IMR-90 (cell line): ENCODE data around the gene STK35. TPM values are rescaled to one million over a fixed set of nuclear protein-coding genes. Genes with fewer than 3 reads are reported as not detected.

Experiments used
- ATAC-seq: fragments of 200-7000 bp; cut with Tn5 transposase; 2 replicates; pipeline ENCODE4 v1.9.1; 2020; ENCODE audit warnings: low read depth, mild to moderate bottlenecking, moderate library complexity
- BruUV-seq: library from RNA; stranded (reverse); fragments of 400-500 nt; replicated peaks from 2 replicates; lab custom pipeline; 2021; lab: Mats Ljungman, UMichigan
- CTCF ChIA-PET: fragments of 300-600 bp; formaldehyde crosslinking; extraction: SDS; loops from one replicate; lab custom pipeline; 2021; ENCODE audit warnings: antibody characterized with exemption; lab: Yijun Ruan, JAX
- POLR2A ChIA-PET: fragments of 300-600 bp; sonication (Branson Sonifier 250); formaldehyde crosslinking; loops from one replicate; lab custom pipeline; 2022; ENCODE audit warnings: antibody characterized with exemption; ENCODE audit not compliant: unreplicated experiment; lab: Charles Lee
- DNase-seq: peaks from one replicate; pipeline ENCODE4 v3.0.0; 2013
- H2AFZ ChIP-seq: replicated peaks from 2 replicates; pipeline ENCODE3; 2013; ENCODE audit warnings: low read length, mild to moderate bottlenecking; ENCODE audit not compliant: poor library complexity
- H2AK5ac ChIP-seq: 2 replicates; pipeline ENCODE4 v1.6.1; 2013; ENCODE audit warnings: low read depth, low read length, inconsistent platforms
- H2AK9ac ChIP-seq: replicated peaks from 2 replicates; pipeline ENCODE3; 2013; ENCODE audit warnings: mild to moderate bottlenecking, low read depth, low read length, moderate library complexity; ENCODE audit not compliant: poor library complexity
- H2BK120ac ChIP-seq: 2 replicates; pipeline ENCODE4 v1.6.1; 2013; ENCODE audit warnings: low read depth, low read length, inconsistent platforms
- H2BK15ac ChIP-seq: 3 replicates; pipeline ENCODE4 v1.6.1; 2013; ENCODE audit warnings: low read depth, low read length, inconsistent platforms
- H2BK20ac ChIP-seq: 2 replicates; pipeline ENCODE4 v1.6.1; 2013; ENCODE audit warnings: low read depth, mild to moderate bottlenecking, inconsistent platforms, low read length, moderate library complexity
- H2BK5ac ChIP-seq: 2 replicates; pipeline ENCODE4 v1.6.1; 2013; ENCODE audit warnings: mild to moderate bottlenecking, low read depth, low read length, inconsistent platforms; ENCODE audit not compliant: poor library complexity, severe bottlenecking
- H3K14ac ChIP-seq: replicated peaks from 2 replicates; pipeline ENCODE4 v1.6.1; 2013; ENCODE audit warnings: low read depth, low read length, inconsistent platforms
- H3K18ac ChIP-seq: 2 replicates; pipeline ENCODE4 v1.6.1; 2013; ENCODE audit warnings: low read depth, low read length, control low read depth
- H3K23ac ChIP-seq: 2 replicates; pipeline ENCODE4 v1.6.1; 2013; ENCODE audit warnings: low read depth, low read length, inconsistent platforms
- H3K27ac ChIP-seq: 2 replicates; pipeline ENCODE4 v1.5.1; 2013; ENCODE audit warnings: mild to moderate bottlenecking, control low read depth, low read length; ENCODE audit not compliant: insufficient read depth
- H3K27me3 ChIP-seq: 2 replicates; pipeline ENCODE4 v1.6.1; 2013; ENCODE audit warnings: low read length; ENCODE audit not compliant: control insufficient read depth, insufficient read depth
- H3K36me3 ChIP-seq: 2 replicates; pipeline ENCODE4 v1.6.1; 2013; ENCODE audit warnings: low read length, mixed read lengths; ENCODE audit not compliant: control insufficient read depth, insufficient read depth
- H3K4ac ChIP-seq: 2 replicates; pipeline ENCODE4 v1.6.1; 2013; ENCODE audit warnings: low read depth, low read length, inconsistent platforms
- H3K4me1 ChIP-seq: 2 replicates; pipeline ENCODE4 v1.6.1; 2013; ENCODE audit warnings: low read length, mixed read lengths; ENCODE audit not compliant: control insufficient read depth, insufficient read depth
- H3K4me2 ChIP-seq: 2 replicates; pipeline ENCODE4 v1.6.1; 2013; ENCODE audit warnings: low read depth, mild to moderate bottlenecking, control low read depth, low read length, moderate library complexity
- H3K4me3 ChIP-seq: 2 replicates; pipeline ENCODE4 v1.5.1; 2013; ENCODE audit warnings: low read depth, mild to moderate bottlenecking, control low read depth, low read length, moderate library complexity; ENCODE audit not compliant: insufficient read depth
- H3K56ac ChIP-seq: 2 replicates; pipeline ENCODE4 v1.6.1; 2013; ENCODE audit warnings: low read length, inconsistent platforms; ENCODE audit not compliant: insufficient read depth; ENCODE audit errors: extremely low read depth
- H3K79me1 ChIP-seq, 2 experiments: 2 replicates each; pipeline ENCODE4 v1.6.1; 2013; ENCODE audit warnings: low read length in 2 of 2, inconsistent platforms in 1 of 2, low read depth in 1 of 2
- H3K9ac ChIP-seq: 2 replicates; pipeline ENCODE4 v1.6.1; 2013; ENCODE audit warnings: low read depth, low read length, control low read depth
- H3K9me1 ChIP-seq: 2 replicates; pipeline ENCODE4 v1.6.1; 2013; ENCODE audit warnings: low read length, inconsistent platforms; ENCODE audit not compliant: insufficient read depth
- H3K9me3 ChIP-seq: 2 replicates; pipeline ENCODE4 v1.6.1; 2013; ENCODE audit warnings: low read length; ENCODE audit not compliant: control insufficient read depth, insufficient read depth
- H4K20me1 ChIP-seq: 2 replicates; pipeline ENCODE4 v1.6.1; 2013; ENCODE audit warnings: low read length, inconsistent platforms; ENCODE audit not compliant: insufficient read depth
- H4K5ac ChIP-seq: 2 replicates; pipeline ENCODE4 v1.6.1; 2013; ENCODE audit warnings: mild to moderate bottlenecking, low read depth, low read length, control low read depth
- H4K8ac ChIP-seq, 2 experiments: 2 replicates each; pipeline ENCODE4 v1.6.1; 2013; ENCODE audit warnings: low read depth in 2 of 2, low read length in 2 of 2, control low read depth in 1 of 2, inconsistent platforms in 1 of 2
- H4K91ac ChIP-seq: 2 replicates; pipeline ENCODE4 v1.6.1; 2013; ENCODE audit warnings: low read depth, low read length, inconsistent platforms; ENCODE audit not compliant: insufficient read depth
- BHLHE40 ChIP-seq: fragments of 150-350 bp; IDR thresholded peaks from 2 replicates; pipeline ENCODE4 v1.6.1; 2016; ENCODE audit warnings: mild to moderate bottlenecking, low read depth, low read length
- CHD1 ChIP-seq: IDR thresholded peaks from 2 replicates; pipeline ENCODE4 v1.6.1; 2012; ENCODE audit warnings: low read depth, low read length, improper control_type of control experiment
- FOS ChIP-seq: fragments of 150-350 bp; IDR thresholded peaks from 2 replicates; pipeline ENCODE4 v1.6.1; 2016; ENCODE audit warnings: low read depth, low read length
- MAFK ChIP-seq: IDR thresholded peaks from 2 replicates; pipeline ENCODE4 v1.6.1; 2012; ENCODE audit warnings: low read depth, low read length, improper control_type of control experiment
- NFE2L2 ChIP-seq: fragments of 150-350 bp; IDR thresholded peaks from 2 replicates; pipeline ENCODE4 v1.6.1; 2016; ENCODE audit warnings: low read depth, mild to moderate bottlenecking, low read length
- SMC3 ChIP-seq: fragments of 150-350 bp; IDR thresholded peaks from 2 replicates; pipeline ENCODE4 v1.6.1; 2016; ENCODE audit warnings: low read depth, mild to moderate bottlenecking, antibody characterized with exemption, low read length, moderate library complexity
- WGBS, 2 experiments: methylation state at CpG; one replicate each; pipeline versions ENCODE4 v1.1.5 to v1.1.7; 2013; ENCODE audit warnings: missing lambda C conversion rate in 2 of 2; ENCODE audit not compliant: insufficient read length in 1 of 2; ENCODE audit errors: extremely low coverage in 2 of 2; 5-methylcytosine and 5-hydroxymethylcytosine counted together
- dilution Hi-C: fragments of 300-500 bp; cut with HindIII; formaldehyde crosslinking; loops from one replicate; pipeline ENCODE4 v1.14.3; 2018; ENCODE audit warnings: low sequenced_read_pairs; ENCODE audit not compliant: unreplicated experiment
- in situ Hi-C: fragments of 300-500 bp; cut with MboI; formaldehyde crosslinking; loops from 3 replicates; pipeline ENCODE4 v1.14.3; 2019; ENCODE audit warnings: low sequenced_read_pairs, inconsistent platforms, mixed read lengths
- intact Hi-C: fragments of 100-400 bp; cut with micrococcal nuclease; formaldehyde crosslinking; loops from 2 replicates; pipeline ENCODE4 v1.10.0; 2022
- polyA plus RNA-seq, 3 experiments: library from polyadenylated mRNA; depleted of rRNA; stranded (reverse); fragments of >200 nt; gene quantifications; 2 replicates each; pipeline ENCODE4 v1.2.3, GENCODE V29; 2012; ENCODE audit warnings: low replicate concordance in 1 of 3
- total RNA-seq: library from RNA; depleted of rRNA; stranded (reverse); fragments of >200 nt; gene quantifications from 2 replicates; pipeline ENCODE4 v1.2.3, GENCODE V29; 2012
- TF ChIP-seq, protein P1 (sequence below): fragments of 150-350 bp; IDR thresholded peaks from 2 replicates; pipeline ENCODE4 v1.6.1; 2016; ENCODE audit warnings: low read depth, mild to moderate bottlenecking, low read length, moderate library complexity, borderline replicate concordance
- TF ChIP-seq, protein P2 (sequence below): fragments of 150-350 bp; IDR thresholded peaks from 2 replicates; pipeline ENCODE4 v1.6.1; 2017; ENCODE audit warnings: mild to moderate bottlenecking, antibody characterized with exemption, low read length, low read depth
- TF ChIP-seq, protein P3 (sequence below): conservative IDR thresholded peaks from 2 replicates; pipeline ENCODE4 v1.5.1; 2012; ENCODE audit warnings: mild to moderate bottlenecking, low read depth, low read length, improper control_type of control experiment

Gene STK35
- total and polyA plus RNA-seq, 2 of the 4 experiments (the other 2 are of a cell fraction), result 11.1 to 12.0 TPM

DNA sequence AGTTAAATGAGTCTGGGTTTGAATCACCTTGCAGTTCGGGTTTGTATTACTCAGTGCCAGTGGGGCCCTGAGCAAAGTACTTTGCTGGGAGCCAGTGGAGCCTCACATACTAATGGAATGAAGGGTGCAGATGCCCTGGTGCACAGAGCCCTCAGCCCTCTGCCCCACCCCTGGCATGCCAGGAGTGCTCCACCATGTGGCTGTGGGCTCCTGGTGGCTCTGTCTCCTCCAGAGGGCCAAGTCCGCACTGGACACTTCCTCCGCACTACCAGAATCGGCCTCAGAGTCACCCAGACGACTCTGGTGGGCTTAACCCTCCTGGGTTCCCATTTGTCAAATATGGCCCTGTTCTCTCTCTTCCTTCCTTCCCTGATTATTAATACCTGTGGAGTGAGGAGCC is 94.0 kb downstream of the STK35 start:
- Histone ChIP-seq H3K27ac (no peak overlapping the region), H3K27me3 (peaks cover 12% of the 10 kb centered on the region), H4K20me1 (no peaks in the 10 kb centered on the region), H4K5ac (no peak overlapping the region), H4K8ac (no peak overlapping the region), H3K18ac (no peak overlapping the region), H3K9me3 (no peaks in the 10 kb centered on the region), H3K79me1 (no peaks in the 10 kb centered on the region), H3K4ac (no peak overlapping the region), H3K56ac (no peak overlapping the region), H3K23ac (no peak overlapping the region), H3K14ac (no peak overlapping the region), H2AK9ac (no peak overlapping the region), H4K91ac (no peak overlapping the region), H3K36me3 (no peaks in the 10 kb centered on the region), H3K4me2 (no peak overlapping the region), H2BK20ac (no peak overlapping the region), H2AK5ac (no peak overlapping the region), H3K4me3 (no peak overlapping the region), H3K9me1 (no peaks in the 10 kb centered on the region), H3K9ac (no peak overlapping the region), H2BK120ac (no peak overlapping the region), H3K4me1 (no peaks in the 10 kb centered on the region), H2BK15ac (no peak overlapping the region), H2AFZ (no peak overlapping the region), H2BK5ac (no peak overlapping the region)
- ATAC-seq (no peak), DNase-seq (no peak)
- dilution Hi-C loops (no loop called here), intact Hi-C loops (no loop called here), in situ Hi-C loops (no loop called here)
- TF ChIP-seq, protein P1, sequence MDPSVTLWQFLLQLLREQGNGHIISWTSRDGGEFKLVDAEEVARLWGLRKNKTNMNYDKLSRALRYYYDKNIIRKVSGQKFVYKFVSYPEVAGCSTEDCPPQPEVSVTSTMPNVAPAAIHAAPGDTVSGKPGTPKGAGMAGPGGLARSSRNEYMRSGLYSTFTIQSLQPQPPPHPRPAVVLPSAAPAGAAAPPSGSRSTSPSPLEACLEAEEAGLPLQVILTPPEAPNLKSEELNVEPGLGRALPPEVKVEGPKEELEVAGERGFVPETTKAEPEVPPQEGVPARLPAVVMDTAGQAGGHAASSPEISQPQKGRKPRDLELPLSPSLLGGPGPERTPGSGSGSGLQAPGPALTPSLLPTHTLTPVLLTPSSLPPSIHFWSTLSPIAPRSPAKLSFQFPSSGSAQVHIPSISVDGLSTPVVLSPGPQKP, result no peak
- TF ChIP-seq CHD1, result no peak
- TF ChIP-seq, protein P2, sequence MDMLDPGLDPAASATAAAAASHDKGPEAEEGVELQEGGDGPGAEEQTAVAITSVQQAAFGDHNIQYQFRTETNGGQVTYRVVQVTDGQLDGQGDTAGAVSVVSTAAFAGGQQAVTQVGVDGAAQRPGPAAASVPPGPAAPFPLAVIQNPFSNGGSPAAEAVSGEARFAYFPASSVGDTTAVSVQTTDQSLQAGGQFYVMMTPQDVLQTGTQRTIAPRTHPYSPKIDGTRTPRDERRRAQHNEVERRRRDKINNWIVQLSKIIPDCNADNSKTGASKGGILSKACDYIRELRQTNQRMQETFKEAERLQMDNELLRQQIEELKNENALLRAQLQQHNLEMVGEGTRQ, result no peak
- no peak for TF ChIP-seq NFE2L2
- TF ChIP-seq, protein P3, sequence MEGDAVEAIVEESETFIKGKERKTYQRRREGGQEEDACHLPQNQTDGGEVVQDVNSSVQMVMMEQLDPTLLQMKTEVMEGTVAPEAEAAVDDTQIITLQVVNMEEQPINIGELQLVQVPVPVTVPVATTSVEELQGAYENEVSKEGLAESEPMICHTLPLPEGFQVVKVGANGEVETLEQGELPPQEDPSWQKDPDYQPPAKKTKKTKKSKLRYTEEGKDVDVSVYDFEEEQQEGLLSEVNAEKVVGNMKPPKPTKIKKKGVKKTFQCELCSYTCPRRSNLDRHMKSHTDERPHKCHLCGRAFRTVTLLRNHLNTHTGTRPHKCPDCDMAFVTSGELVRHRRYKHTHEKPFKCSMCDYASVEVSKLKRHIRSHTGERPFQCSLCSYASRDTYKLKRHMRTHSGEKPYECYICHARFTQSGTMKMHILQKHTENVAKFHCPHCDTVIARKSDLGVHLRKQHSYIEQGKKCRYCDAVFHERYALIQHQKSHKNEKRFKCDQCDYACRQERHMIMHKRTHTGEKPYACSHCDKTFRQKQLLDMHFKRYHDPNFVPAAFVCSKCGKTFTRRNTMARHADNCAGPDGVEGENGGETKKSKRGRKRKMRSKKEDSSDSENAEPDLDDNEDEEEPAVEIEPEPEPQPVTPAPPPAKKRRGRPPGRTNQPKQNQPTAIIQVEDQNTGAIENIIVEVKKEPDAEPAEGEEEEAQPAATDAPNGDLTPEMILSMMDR, result no peak
- TF ChIP-seq SMC3, result no peak
- no peak for TF ChIP-seq FOS
- TF ChIP-seq BHLHE40, result no peak
- no peak for TF ChIP-seq MAFK
- no TSS peak for BruUV-seq
- no CpG with 5 or more reads among the region's 5 CpGs for WGBS, 2 experiments
- ChIA-PET CTCF (no interaction called here), POLR2A (no interaction called here)
